ENCODE measurements around the gene CORO6. TPM values are rescaled to one million over a fixed set of nuclear protein-coding genes. Genes with fewer than 3 reads are reported as not detected.

Gene CORO6
- total and polyA plus RNA-seq, 10 of the 15 experiments (the other 5 are each of a cell fraction or from before 2014, with no cell fraction given): 0.26 to 5.0 (median 1.7) TPM; not detected in 1

- no peak for TF ChIP-seq CBX3 (IDR thresholded peaks at IDR 0.05; ENCODE audit: borderline replicate concordance, low read depth)
- TF ChIP-seq POLR2AphosphoS2 (IDR thresholded peaks at IDR 0.05; ENCODE audit: low read depth, low read length): no peak
- no peak for TF ChIP-seq STAT3 (IDR thresholded peaks at IDR 0.05; ENCODE audit: low read depth, low read length)
- TF ChIP-seq ZNF274 (IDR thresholded peaks at IDR 0.05; ENCODE audit: insufficient read depth, insufficient read length): no peak
- TF ChIP-seq NKRF (conservative IDR thresholded peaks at IDR 0.05): no peak
- no peak for TF ChIP-seq SUPT20H (IDR thresholded peaks at IDR 0.05; ENCODE audit: borderline replicate concordance, control insufficient read depth, low read depth, low read length)
- no peak for TF ChIP-seq ZBTB4 (CRISPR knock-in tag; IDR thresholded peaks at IDR 0.05)
- TF ChIP-seq HSF1 (IDR thresholded peaks at IDR 0.05; ENCODE audit: low read depth, low read length): no peak
- TF ChIP-seq ATF3 (IDR thresholded peaks at IDR 0.05; ENCODE audit: borderline replicate concordance, extremely low read depth, low read depth, low read length): no peak
- TF ChIP-seq BCL3 (IDR thresholded peaks at IDR 0.05; ENCODE audit: borderline replicate concordance, insufficient read depth, low read depth, low read length, poor library complexity, severe bottlenecking): no peak
- TF ChIP-seq NRF1 (conservative IDR thresholded peaks at IDR 0.05; ENCODE audit: low read depth, low read length): peak; percentile 54
- no peak for TF ChIP-seq ELK1 (IDR thresholded peaks at IDR 0.05; ENCODE audit: low read depth, low read length)
- TF ChIP-seq USF1 (IDR thresholded peaks at IDR 0.05; ENCODE audit: borderline replicate concordance, extremely low read length, insufficient read depth, low read depth, low read length): no peak
- no peak for TF ChIP-seq PAX8 (IDR thresholded peaks at IDR 0.05)
- peak; percentile 48; the same call in 1 of the 2 replicates for TF ChIP-seq CREB1 (IDR thresholded peaks at IDR 0.05; ENCODE audit: low read depth)
- no peak for TF ChIP-seq ZNF384 (IDR thresholded peaks at IDR 0.05; ENCODE audit: borderline replicate concordance, low read depth, low read length)
- TF ChIP-seq PML (IDR thresholded peaks at IDR 0.05; ENCODE audit: low read length): no peak
- no peak for TF ChIP-seq EED (IDR thresholded peaks at IDR 0.05; ENCODE audit: low read depth)
Measured at GRCh38 chr17:29617125-29617480, 5.6 kb downstream of the CORO6 start (continued).
